Nasal cavity respiratory epithelium epithelial cell of viscerocranial mucosa (primary cell): ENCODE results near the gene SLC2A4RG. TPM values are rescaled to one million over a fixed set of nuclear protein-coding genes. Genes with fewer than 3 reads are reported as not detected.

Experiments used
- total RNA-seq: library from RNA; depleted of rRNA; stranded (reverse); fragments of >200 nt; gene quantifications from 2 replicates; pipeline ENCODE4 v1.2.3, GENCODE V29; 2014

SLC2A4RG gene, protein sequence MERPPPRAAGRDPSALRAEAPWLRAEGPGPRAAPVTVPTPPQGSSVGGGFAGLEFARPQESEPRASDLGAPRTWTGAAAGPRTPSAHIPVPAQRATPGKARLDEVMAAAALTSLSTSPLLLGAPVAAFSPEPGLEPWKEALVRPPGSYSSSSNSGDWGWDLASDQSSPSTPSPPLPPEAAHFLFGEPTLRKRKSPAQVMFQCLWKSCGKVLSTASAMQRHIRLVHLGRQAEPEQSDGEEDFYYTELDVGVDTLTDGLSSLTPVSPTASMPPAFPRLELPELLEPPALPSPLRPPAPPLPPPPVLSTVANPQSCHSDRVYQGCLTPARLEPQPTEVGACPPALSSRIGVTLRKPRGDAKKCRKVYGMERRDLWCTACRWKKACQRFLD
- total RNA-seq = 22.2 and 24.8 TPM in 2 replicates

DNA sequence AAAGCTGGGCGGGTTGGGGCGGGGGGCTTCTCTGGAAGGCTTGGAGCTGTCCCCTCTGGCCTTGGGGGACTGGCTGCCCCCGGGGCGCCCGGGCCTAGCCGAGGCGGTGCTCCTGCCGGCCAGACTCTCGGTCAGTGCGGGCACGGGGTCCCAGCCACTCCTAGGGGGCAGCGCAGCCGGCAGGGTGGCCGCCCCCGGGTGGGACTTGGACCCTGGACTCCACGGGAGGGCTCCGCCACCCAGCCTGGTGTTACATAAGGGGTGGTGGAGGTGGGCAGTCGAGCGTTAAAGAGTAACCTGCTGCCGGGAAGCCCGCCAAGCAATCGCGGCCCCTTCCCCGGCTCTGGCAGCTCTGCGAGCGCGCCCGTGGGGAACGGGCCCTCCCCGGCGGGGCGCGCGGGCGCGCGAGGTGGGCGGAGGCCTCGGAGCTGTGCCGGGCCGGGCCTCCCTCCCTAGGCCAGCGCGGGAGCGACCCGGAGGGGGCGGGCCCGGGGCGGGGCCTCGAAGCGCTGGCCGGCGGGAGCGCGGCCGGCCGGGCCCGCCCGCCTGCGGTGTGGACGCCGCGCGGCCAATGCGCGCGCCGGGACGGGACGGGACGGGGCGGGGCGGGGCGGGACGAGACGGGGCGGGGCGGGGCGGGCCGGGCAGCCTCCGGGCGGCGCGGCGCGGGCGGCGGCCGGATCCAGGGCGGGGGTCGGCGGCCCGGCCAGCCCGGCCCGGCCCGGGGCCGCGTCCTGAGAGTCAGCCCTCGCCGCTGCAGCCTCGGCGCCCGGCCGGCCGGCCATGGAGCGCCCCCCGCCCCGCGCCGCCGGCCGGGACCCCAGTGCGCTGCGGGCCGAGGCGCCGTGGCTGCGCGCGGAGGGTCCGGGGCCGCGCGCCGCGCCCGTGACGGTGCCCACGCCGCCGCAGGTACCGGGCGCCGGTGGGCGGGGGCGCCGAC, at the start of gene SLC2A4RG:
SLC2A4RG (plus strand) TSS at position 647 of the 940 bp plus-strand sequence; CDS start at position 784, 137 bp downstream.

GRCh38 chr20:63696628-63697356, 42.8 kb upstream of the SLC2A4RG start, which contains the start of gene TNFRSF6B:
TSS of gene TNFRSF6B (plus strand) at chr20:63696652. CDS start at chr20:63696768, 116 bp downstream.

DNA sequence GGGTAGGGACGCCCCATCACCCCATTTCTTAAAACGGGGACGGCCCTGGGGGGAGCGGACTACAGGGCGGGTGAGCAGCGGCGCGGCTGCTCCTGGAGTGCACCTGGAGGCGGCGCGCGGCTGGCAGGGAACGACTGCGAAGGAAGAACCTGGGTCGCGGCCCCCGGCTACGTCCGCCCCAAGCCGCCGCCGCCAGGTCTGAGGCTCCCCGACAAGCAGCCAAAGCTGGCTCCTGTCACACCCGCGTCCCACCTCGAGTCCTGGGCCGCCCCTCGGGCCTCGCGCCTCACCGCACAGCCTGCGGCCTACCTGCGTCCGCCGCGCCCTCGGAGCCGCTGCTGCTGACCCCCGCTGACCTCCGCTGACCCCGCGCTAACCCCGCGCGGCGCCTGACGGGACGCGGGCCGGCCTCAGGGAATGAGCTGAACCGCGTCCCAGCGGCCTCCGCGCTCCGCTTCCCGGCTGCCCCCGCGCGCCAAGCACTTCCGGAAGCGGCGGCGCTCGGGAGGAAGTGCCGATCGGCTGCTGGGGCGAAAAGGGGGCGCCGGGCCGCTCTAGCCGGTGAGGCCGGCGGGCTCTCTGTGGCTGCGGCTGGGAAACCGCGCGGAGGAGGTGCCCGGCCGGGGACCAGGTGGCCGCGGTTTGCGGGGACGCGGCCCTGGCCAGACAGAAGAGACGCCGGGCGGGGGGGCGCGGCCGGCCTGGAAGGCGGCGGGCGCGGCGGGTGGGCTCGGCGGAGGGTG, 31.8 kb upstream of the SLC2A4RG start, which contains the start of the genes ARFRP1 and ZGPAT:
ARFRP1 (minus strand) TSS at position 419 of the 743 bp plus-strand sequence. CDS start 885 bp downstream, outside the sequence.
ZGPAT (plus strand) TSS at position 482 of the 743 bp plus-strand sequence. CDS start 542 bp downstream, outside the sequence.

DNA sequence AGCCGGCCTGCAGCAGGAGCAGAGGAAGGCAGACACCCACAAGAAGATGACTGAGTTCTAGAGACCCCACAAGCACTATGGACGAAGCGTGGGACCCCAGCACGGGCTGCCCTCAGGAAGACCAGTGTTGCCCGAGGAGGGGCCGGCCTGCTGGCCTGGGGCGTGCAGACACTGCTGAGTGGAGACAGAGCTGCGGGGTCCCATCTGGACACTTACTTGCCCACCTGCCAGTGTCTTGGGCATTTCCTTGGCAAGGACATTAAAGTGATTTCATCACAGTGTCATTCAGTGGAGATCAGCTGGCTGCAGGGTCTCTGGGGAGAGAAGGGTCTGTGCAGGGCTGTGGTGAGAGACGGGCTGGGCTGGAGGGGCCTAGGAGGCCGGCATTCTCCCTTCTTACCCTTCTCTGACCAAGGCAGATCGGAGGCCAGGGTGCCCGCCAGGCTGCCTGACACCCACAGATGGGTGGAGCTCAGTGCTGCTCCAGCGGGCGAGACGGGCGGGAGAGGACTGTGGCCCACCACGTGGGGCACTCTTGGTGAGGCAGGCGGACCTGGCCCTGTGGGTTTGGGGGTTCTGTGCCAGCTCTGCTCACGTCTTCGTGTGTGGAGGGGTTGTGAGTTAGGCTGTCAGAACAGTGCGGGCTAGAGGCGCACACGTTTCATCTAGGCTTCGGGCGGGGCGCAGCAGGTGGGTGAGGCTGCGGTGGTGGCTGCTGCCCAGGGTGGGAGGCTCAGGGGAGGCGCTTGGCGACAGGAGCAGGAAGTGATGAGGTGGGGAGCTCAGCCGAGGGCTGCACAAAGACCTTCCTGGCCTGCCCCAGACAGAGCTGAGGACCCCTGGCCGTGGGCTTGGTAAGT, 3.5 kb upstream of the SLC2A4RG start, which contains the start of gene LIME1:
LIME1 (plus strand) TSS at position 806 of the 860 bp plus-strand sequence. CDS start 886 bp downstream, outside the sequence.

Other genes with a start within 250 kb of the SLC2A4RG start
- 1.0 and 1.4 TPM in 2 replicates for gene EEF1A2, start 240.7 kb upstream of the SLC2A4RG start, total RNA-seq
- 58.4 and 133 TPM in 2 replicates for gene PPDPF, start 219.0 kb upstream of the SLC2A4RG start, total RNA-seq
- gene PTK6, start 202.4 kb upstream of the SLC2A4RG start, total RNA-seq = 35.2 and 51.9 TPM in 2 replicates
- gene SRMS, start 192.0 kb upstream of the SLC2A4RG start, total RNA-seq = 0.14 and 0.34 TPM in 2 replicates
- gene FNDC11, start 185.6 kb upstream of the SLC2A4RG start, total RNA-seq = 0.43 and 0.68 TPM in 2 replicates
- gene HELZ2, start 165.5 kb upstream of the SLC2A4RG start, total RNA-seq = 33.5 and 51.0 TPM in 2 replicates
- gene GMEB2, start 112.7 kb upstream of the SLC2A4RG start, total RNA-seq = 16.1 and 17.7 TPM in 2 replicates
- gene STMN3, start 86.4 kb upstream of the SLC2A4RG start, total RNA-seq = under 0.01 and 1.2 TPM in 2 replicates
- gene RTEL1, start 81.5 kb upstream of the SLC2A4RG start, total RNA-seq = 5.1 and 11.7 TPM in 2 replicates
- gene TNFRSF6B, start 43.1 kb upstream of the SLC2A4RG start, total RNA-seq = 5.5 and 26.8 TPM in 2 replicates
- gene ARFRP1, start 31.8 kb upstream of the SLC2A4RG start, total RNA-seq = 28.7 and 51.0 TPM in 2 replicates
- 16.7 and 16.9 TPM in 2 replicates for gene ZGPAT, start 31.7 kb upstream of the SLC2A4RG start, total RNA-seq
- gene LIME1, start 3.1 kb upstream of the SLC2A4RG start, total RNA-seq = 1.0 and 4.3 TPM in 2 replicates
- 1.2 and 1.7 TPM in 2 replicates for gene ZBTB46, start 91.5 kb downstream of the SLC2A4RG start, total RNA-seq
- gene ABHD16B, start 121.7 kb downstream of the SLC2A4RG start, total RNA-seq = not detected in 2 replicates
- gene TPD52L2, start 125.5 kb downstream of the SLC2A4RG start, total RNA-seq = 129 and 145 TPM in 2 replicates
- gene DNAJC5, start 155.3 kb downstream of the SLC2A4RG start, total RNA-seq = 93.3 and 143 TPM in 2 replicates
- 18.5 and 29.2 TPM in 2 replicates for gene UCKL1, start 216.6 kb downstream of the SLC2A4RG start, total RNA-seq
- gene ZNF512B, start 230.2 kb downstream of the SLC2A4RG start, total RNA-seq = 6.2 and 18.0 TPM in 2 replicates
- gene SAMD10, start 239.9 kb downstream of the SLC2A4RG start, total RNA-seq = 2.7 and 4.8 TPM in 2 replicates
- gene PRPF6, start 241.4 kb downstream of the SLC2A4RG start, total RNA-seq = 25.6 and 69.8 TPM in 2 replicates